ENCODE measurements around the gene PTGIS.

The PTGIS gene

DNA sequence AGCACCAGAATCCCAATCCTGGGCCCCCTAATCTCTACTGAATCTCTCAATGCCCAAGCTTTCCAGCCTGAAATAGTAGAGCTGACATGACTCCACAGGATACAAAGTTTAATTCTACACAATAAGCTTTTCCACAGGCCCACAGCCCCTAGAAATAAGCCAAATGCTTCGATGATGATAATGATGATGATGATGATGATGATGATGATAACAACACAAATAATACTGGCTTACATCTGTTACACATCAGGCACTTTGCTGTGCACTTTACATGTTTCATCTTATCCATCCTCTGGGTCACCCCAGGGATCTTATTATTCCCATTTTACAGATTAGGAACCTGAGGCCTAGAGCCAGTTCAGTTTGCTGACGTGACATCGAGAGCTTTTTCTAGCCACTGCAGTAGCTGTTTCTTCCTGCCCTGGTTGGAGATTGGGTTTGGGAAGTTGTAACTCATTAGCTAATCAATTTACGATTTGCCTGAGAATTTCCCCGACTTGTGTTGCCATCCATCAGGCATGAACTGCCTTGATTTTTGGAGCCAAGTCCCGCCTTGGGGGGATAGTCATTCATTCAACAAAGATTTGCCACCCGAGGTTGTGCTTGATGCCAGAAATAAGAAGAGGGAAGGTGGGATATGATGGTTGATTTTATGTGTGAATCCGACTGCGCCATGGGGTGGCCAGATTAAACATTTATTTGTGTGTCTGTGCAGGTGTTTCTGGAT lies 105.9 kb downstream of the PTGIS start:
- DNase-seq, result no peak

DNA sequence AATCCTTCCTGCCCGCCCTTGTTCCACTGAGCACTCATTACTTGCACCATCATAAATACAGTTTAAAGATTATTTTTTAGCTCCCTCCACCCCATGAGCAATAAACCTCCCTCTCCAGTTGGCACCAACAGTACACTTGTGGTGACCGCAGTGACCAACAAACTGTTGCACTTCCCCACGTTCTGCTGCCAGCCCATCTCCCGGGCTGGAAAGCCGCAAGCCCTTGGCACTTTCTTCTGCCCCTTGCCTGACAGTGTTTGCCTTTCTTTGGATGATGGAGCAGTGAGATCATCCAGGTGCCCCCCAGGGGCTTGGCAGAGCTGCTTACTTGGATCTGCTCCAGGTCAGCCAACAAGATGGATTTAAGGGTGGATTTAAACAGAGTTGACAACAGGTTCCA lies 107.0 kb downstream of the PTGIS start:
- DNase-seq, result no peak

DNA sequence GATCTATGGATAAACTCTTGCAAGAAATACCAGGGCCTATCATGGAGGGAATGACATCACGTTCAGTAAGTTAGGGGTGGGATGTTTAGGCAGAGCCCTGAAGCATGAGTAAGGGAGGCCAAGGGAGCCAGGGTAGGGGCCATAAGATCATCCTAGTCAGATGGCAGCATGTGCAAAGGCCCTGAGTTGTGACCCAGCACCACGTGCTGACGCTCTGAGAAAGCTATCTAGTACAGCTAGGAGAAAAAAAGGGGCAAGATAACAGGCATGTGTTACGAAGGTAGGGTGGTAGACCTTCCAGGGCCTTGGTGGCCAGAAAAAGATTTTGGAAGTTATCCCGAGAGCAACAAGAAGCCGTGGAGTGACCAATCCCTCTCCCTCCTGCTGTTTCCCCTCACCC lies 107.8 kb downstream of the PTGIS start:
- DNase-seq, result no peak

DNA sequence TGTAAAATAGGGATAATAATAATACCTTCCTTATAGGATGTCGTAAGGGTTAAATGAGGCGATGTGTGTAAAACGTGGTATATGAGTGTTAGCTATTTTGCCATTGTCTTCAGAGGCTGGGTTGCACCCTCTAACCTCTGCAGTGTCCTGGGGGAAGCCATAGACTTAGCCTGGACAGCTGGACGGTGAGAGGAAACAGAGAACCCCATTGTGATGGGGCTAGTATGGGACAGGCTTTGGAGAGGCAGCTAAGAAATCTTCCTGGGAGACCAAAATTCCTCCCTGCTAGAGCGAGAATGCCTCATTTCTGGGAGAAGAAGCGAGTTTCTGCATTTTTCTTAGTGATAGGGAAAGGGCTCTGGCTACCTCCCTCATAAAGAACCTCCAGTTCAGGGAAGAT lies 108.3 kb downstream of the PTGIS start:
- no peak for DNase-seq

DNA sequence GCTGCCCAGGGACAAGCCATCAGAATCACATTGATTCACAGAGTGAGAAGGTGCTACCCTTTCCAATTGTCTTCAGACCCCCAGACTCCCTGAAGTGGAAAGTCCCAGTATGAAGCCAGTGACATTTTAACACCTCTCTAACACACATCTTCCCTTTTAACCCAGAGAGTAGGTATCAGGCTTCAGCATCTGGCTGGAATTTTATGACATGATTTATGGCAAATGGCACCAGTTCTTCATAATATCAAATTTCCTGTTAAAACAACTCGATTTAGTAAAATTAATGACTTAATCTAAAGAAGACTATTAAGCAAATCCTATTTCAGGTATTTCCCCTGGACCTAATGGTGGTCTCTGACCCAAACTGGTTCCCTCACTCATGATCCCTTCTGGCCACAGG lies 110.5 kb downstream of the PTGIS start:
- no peak for DNase-seq

DNA sequence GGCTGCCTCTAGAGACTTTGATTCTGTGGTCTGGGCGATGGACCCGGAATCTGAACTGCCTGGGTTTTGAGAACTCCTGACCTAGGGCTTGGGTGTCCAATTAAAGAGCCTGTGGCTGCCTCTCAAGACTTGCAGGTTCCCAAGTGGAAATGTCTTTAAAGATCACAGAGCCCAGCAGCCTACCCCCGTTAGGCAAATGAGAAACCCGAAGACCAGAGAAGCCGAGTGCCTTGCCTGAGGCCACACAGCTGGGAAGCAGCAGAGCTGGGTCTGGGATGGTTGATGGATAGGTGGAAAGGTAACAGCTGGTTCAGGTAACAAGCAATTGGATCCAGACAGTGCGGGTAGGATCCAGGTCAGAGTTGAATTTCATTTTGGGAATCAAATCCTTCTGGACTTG lies 111.3 kb downstream of the PTGIS start:
- DNase-seq, result no peak

DNA sequence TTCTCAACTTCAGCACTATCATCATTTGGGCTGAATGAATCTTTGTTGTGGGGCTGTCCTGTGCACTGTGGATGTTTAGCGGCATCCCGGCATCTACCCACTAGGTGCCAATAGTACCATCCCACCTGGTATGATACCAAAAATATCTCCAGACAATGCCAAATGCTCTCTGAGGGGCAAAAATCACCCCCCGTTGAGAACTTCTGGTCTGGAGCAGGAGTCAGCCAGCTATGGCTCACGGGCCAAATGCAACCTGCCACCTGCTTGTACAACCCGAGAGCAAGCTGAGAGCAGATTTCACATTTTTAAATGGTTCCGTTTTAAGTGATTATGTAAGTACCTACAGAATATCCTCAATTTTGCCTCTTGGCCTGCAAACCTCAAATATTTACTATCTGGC lies 112.2 kb downstream of the PTGIS start:
- DNase-seq, result no peak
